ENCODE data around the gene CCDC191. TPM values are rescaled to one million over a fixed set of nuclear protein-coding genes. Genes with fewer than 3 reads are reported as not detected.
A peak's percentile ranks its signal among the peaks of the same experiment; 100 is the strongest.

CCDC191 gene, protein sequence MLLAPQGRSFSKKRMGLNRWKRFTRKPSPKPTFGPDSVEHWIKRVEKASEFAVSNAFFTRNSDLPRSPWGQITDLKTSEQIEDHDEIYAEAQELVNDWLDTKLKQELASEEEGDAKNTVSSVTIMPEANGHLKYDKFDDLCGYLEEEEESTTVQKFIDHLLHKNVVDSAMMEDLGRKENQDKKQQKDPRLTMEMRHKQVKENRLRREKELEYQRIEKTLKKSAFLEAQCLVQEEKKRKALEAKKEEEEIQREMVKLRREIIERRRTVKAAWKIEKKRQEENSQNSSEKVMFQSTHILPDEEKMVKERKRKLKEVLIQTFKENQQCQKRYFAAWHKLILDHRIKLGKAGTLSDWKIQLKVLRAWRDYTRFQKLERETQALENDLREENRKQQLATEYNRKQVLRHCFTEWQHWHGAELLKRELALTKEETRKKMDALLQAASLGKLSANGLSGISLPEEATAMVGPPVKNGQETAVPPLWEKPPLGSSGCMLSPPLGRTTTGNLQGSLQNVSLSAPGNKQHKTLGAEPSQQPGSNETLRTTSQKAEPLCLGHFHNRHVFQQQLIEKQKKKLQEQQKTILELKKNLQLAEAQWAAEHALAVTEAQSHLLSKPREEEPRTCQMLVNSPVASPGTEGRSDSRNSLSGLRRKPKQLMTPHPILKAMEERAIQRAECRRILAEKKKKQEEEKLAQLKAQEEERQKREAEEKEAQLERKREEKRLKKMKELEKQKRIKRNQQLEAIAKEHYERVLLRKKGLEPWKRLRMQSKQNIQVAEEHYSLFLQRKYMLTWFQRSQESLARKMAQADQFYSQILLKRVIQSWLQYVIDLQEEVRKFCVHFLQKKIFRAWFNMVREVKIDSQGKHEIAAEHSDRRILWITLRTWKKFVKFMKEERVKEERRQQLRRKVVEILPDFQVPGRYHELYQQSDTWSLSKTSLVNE
- total RNA-seq (2.5 TPM), polyA plus RNA-seq (7.3 TPM)
- long read RNA-seq, donor 1, result 0 reads
- long read RNA-seq, donor 2, partial matches to known transcripts, result 0 of 1 reads
- long read RNA-seq, donor 2, other reads (novel, unspliced or antisense), result 0 of 1 reads
- long read RNA-seq, donor 3, partial matches to known transcripts, result 0 of 1 reads
- long read RNA-seq, donor 3, other reads (novel, unspliced or antisense), result 0 of 1 reads
- long read RNA-seq, donor 4, result 0 reads
- long read RNA-seq, donor 5, partial matches to known transcripts, result 0 of 1 reads
- long read RNA-seq, donor 5, other reads (novel, unspliced or antisense), result 0 of 1 reads
- long read RNA-seq, donor 6, result 0 reads
- long read RNA-seq, donor 7, result 0 reads
- long read RNA-seq, donor 8, result 0 reads
- long read RNA-seq, donor 9, result 0 reads
- long read RNA-seq, donor 10, partial matches to known transcripts, result 0 of 1 reads
- long read RNA-seq, donor 10, other reads (novel, unspliced or antisense), result 0 of 1 reads

DNA sequence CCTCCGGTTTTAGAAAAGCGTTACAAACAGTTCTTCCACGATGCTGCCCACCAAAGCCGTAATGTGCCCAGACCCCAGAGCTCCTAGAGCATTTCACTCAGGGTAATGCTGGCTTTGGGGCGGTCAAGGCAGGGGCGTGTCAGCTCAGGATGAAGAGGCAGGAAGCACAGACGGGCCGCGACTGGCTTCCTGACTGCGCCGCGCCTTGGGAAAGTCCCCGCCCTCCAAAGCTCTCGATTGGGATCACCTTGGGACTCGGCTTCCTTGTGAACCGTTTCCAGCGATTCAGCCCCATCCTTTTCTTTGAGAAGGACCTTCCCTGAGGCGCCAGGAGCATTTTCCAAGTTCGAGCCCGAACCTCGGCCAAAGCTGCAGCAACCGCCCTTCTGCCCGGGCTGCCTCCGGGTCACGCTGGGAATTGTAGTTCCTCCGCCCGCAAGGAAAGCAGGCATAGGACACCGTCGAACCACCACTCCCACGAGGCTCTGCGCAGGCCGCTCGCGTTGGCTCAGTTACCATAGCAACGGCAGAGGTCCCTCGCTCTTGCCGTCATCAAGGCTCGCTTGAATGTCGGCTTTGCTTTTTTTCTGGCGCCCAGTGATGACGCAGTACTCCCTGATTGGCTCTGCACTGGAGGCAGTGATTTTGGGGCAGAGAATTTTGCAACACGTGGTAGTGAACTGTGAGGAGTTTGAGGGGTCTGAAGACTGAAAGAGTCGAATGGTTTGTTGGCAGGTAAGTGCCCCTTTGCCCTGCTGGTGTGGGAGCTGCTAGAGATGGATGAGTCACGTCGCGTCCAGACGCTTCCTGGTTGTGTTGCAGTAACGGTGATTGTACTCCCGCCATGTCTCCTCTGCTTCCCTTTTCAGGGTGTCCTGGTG, at the start of gene CCDC191, which contains the start of gene QTRT2:
Gene CCDC191, minus strand, starts transcription at position 397 of the 881 bp plus-strand sequence. Its CDS starts 60 bp downstream, at position 337.
Gene QTRT2, plus strand, starts transcription at position 608 of the 881 bp plus-strand sequence. CDS start 8,521 bp downstream, outside the sequence.
- under 1% methylated on average over 49 of the region's 49 CpGs for WGBS
- peak within 1 kb of the TSS; percentile 76 to 82 for H3K27ac ChIP-seq (ENCODE audit: low read depth in 1 of 2, low read length in 1 of 2)
- no peaks in the 10 kb centered on the region for H3K9me3 ChIP-seq (ENCODE audit: control insufficient read depth in 2 of 2, insufficient read depth in 1 of 2, low read length in 1 of 2)
- H3K4me3 ChIP-seq (ENCODE audit: low read length in 2 of 2), result peak within 1 kb of the TSS; percentile 88 to 91
- H3K36me3 ChIP-seq (ENCODE audit: control insufficient read depth in 2 of 2, insufficient read depth in 2 of 2, low read length in 1 of 2), result peaks cover 0 to 3% of the 10 kb centered on the region in 2 donors
- H3K4me1 ChIP-seq (ENCODE audit: control insufficient read depth in 2 of 2, insufficient read depth in 2 of 2, low read length in 2 of 2), result no peaks in the 10 kb centered on the region
- H3K27me3 ChIP-seq (ENCODE audit: control insufficient read depth in 2 of 2, insufficient read depth in 1 of 2, low read length in 1 of 2), result no peaks in the 10 kb centered on the region
- DNase-seq (ENCODE audit: low read depth in 6 of 9, low spot score in 9 of 9), result peak; percentile 97 to 100 (median 99)

DNA sequence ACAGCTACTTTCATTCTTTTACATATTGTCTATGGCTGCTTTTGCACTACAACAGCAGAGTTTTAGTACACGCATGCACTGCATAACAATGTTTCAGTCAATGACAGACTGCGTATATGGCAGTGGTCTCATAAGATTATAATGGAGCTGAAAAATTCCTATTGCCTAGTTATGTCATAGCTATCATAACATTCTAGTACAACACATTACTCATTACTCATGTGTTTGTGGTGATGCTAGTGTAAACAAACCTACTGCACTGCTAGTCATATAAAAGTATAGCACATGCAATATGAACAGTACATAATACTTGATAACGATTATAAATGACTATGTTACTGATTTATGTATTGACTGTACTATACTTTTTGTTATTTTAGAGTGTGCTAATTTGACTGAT, 48.1 kb upstream of the CCDC191 start:
- over 99% methylated on average over 3 of the region's 3 CpGs for WGBS
- Histone ChIP-seq H3K27ac (ENCODE audit: low read depth in 1 of 2, low read length in 1 of 2) (no peak overlapping the region), H3K4me1 (ENCODE audit: control insufficient read depth in 2 of 2, insufficient read depth in 2 of 2, low read length in 2 of 2) (no peaks in the 10 kb centered on the region), H3K9me3 (ENCODE audit: control insufficient read depth in 2 of 2, insufficient read depth in 1 of 2, low read length in 1 of 2) (no peaks in the 10 kb centered on the region), H3K27me3 (ENCODE audit: control insufficient read depth in 2 of 2, insufficient read depth in 1 of 2, low read length in 1 of 2) (no peaks in the 10 kb centered on the region), H3K36me3 (ENCODE audit: control insufficient read depth in 2 of 2, insufficient read depth in 2 of 2, low read length in 1 of 2) (no peaks in the 10 kb centered on the region), H3K4me3 (ENCODE audit: low read length in 2 of 2) (no peak overlapping the region)
- no peak for DNase-seq (ENCODE audit: low read depth in 6 of 9, low spot score in 9 of 9)

DNA sequence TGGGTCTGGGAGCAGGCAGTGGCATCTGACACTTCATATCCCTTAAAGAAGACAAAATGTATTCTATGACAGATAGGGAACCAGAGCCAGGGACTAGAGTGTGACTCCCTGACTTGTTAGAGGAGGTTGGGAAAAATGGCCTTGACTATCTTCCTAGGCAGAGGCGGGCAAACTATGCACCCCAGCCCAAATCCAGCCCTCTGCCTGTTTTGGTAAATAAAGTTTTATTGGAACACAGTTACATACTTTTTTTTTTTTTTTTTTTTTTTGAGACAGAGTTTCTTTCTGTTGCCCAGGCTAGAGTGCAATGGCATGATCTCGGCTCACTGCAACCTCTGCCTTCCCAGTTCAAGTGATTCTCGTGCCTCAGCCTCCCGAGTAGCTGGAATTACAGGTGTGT, 47.5 kb upstream of the CCDC191 start:
- Histone ChIP-seq H3K27me3 (ENCODE audit: control insufficient read depth in 2 of 2, insufficient read depth in 1 of 2, low read length in 1 of 2) (no peaks in the 10 kb centered on the region), H3K4me1 (ENCODE audit: control insufficient read depth in 2 of 2, insufficient read depth in 2 of 2, low read length in 2 of 2) (no peaks in the 10 kb centered on the region), H3K4me3 (ENCODE audit: low read length in 2 of 2) (no peak overlapping the region), H3K36me3 (ENCODE audit: control insufficient read depth in 2 of 2, insufficient read depth in 2 of 2, low read length in 1 of 2) (no peaks in the 10 kb centered on the region), H3K9me3 (ENCODE audit: control insufficient read depth in 2 of 2, insufficient read depth in 1 of 2, low read length in 1 of 2) (no peaks in the 10 kb centered on the region), H3K27ac (ENCODE audit: low read depth in 1 of 2, low read length in 1 of 2) (no peak overlapping the region)
- DNase-seq (ENCODE audit: low read depth in 6 of 9, low spot score in 9 of 9), result no peak
- 96% methylated on average over 4 of the region's 4 CpGs for WGBS

DNA sequence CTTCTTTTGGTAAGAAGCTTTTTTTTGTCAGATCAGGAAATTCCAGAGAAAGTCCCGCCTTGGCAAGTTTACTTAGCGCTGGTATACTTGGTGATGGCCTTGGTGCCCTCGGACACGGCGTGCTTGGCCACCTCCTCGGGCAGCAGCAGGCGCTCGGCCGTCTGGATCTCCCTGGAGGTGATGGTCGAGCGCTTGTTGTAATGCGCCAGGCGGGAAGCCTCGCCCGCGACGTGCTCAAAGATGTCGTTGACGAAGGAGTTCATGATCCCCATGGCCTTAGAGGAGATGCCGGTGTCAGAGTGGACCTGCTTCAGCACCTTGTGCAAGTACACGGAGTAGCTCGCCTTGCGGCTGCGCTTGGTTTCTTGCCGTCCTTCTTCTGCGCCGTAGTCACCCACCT, 46.9 kb upstream of the CCDC191 start:
- Histone ChIP-seq H3K4me1 (ENCODE audit: control insufficient read depth in 2 of 2, insufficient read depth in 2 of 2, low read length in 2 of 2) (no peaks in the 10 kb centered on the region), H3K9me3 (ENCODE audit: control insufficient read depth in 2 of 2, insufficient read depth in 1 of 2, low read length in 1 of 2) (no peaks in the 10 kb centered on the region), H3K27ac (ENCODE audit: low read depth in 1 of 2, low read length in 1 of 2) (no peak overlapping the region), H3K36me3 (ENCODE audit: control insufficient read depth in 2 of 2, insufficient read depth in 2 of 2, low read length in 1 of 2) (no peaks in the 10 kb centered on the region), H3K4me3 (ENCODE audit: low read length in 2 of 2) (no peak overlapping the region), H3K27me3 (ENCODE audit: control insufficient read depth in 2 of 2, insufficient read depth in 1 of 2, low read length in 1 of 2) (no peaks in the 10 kb centered on the region)
- DNase-seq (ENCODE audit: low read depth in 6 of 9, low spot score in 9 of 9), result no peak
- WGBS, result 98% methylated on average over 27 of the region's 27 CpGs

DNA sequence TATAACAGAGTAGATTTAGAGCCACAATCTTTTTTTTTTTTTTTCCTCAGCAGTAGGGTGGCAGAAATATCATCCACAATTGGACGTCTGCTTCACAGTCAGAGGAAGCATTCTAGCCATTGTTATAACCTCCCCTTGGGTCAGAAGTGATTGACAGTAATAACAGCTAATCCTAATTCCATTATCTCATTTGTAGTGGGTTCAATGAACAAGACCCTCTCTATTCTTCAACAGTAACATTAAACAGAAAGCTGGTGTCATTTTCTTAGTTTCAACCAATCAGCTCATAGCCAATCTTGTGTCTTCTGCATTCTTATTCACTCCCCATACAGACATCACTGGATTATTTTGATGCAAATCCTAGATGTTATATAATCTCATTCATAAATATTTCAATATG, 44.8 kb upstream of the CCDC191 start:
- no peaks in the 10 kb centered on the region for H3K36me3 ChIP-seq (ENCODE audit: control insufficient read depth in 2 of 2, insufficient read depth in 2 of 2, low read length in 1 of 2)
- DNase-seq (ENCODE audit: low read depth in 6 of 9, low spot score in 9 of 9), result no peak
- WGBS, result 92% methylated on average over 1 of the region's 1 CpG
- H3K9me3 ChIP-seq (ENCODE audit: control insufficient read depth in 2 of 2, insufficient read depth in 1 of 2, low read length in 1 of 2), result no peaks in the 10 kb centered on the region
- no peaks in the 10 kb centered on the region for H3K4me1 ChIP-seq (ENCODE audit: control insufficient read depth in 2 of 2, insufficient read depth in 2 of 2, low read length in 2 of 2)
- H3K27ac ChIP-seq (ENCODE audit: low read depth in 1 of 2, low read length in 1 of 2), result no peak overlapping the region
- no peaks in the 10 kb centered on the region for H3K27me3 ChIP-seq (ENCODE audit: control insufficient read depth in 2 of 2, insufficient read depth in 1 of 2, low read length in 1 of 2)
- H3K4me3 ChIP-seq (ENCODE audit: low read length in 2 of 2), result no peak overlapping the region

DNA sequence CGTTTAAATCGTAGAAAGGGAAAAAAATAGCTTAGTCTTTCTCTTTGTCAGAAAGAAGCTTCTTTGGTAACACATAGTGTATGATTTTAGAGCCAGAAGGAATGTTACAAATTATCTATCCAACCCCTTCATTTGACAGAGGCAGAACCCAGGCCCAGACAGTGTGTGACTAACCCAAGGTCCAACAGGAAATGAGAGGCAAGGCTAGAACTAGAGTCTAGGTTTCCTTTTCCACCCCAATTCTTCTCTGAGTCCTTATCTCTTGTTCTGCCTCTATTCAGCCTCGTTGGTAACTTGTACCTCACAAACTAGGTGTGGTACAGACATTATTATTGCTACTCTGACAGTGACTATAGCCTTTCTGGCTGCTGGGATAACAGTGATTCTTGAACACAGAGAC, 39.5 kb upstream of the CCDC191 start:
- Histone ChIP-seq H3K4me3 (ENCODE audit: low read length in 2 of 2) (no peak overlapping the region), H3K9me3 (ENCODE audit: control insufficient read depth in 2 of 2, insufficient read depth in 1 of 2, low read length in 1 of 2) (no peaks in the 10 kb centered on the region), H3K27ac (ENCODE audit: low read depth in 1 of 2, low read length in 1 of 2) (no peak overlapping the region), H3K4me1 (ENCODE audit: control insufficient read depth in 2 of 2, insufficient read depth in 2 of 2, low read length in 2 of 2) (no peaks in the 10 kb centered on the region), H3K36me3 (ENCODE audit: control insufficient read depth in 2 of 2, insufficient read depth in 2 of 2, low read length in 1 of 2) (no peaks in the 10 kb centered on the region), H3K27me3 (ENCODE audit: control insufficient read depth in 2 of 2, insufficient read depth in 1 of 2, low read length in 1 of 2) (no peaks in the 10 kb centered on the region)
- 85% methylated on average over 3 of the region's 3 CpGs for WGBS
- DNase-seq (ENCODE audit: low read depth in 6 of 9, low spot score in 9 of 9), result no peak

DNA sequence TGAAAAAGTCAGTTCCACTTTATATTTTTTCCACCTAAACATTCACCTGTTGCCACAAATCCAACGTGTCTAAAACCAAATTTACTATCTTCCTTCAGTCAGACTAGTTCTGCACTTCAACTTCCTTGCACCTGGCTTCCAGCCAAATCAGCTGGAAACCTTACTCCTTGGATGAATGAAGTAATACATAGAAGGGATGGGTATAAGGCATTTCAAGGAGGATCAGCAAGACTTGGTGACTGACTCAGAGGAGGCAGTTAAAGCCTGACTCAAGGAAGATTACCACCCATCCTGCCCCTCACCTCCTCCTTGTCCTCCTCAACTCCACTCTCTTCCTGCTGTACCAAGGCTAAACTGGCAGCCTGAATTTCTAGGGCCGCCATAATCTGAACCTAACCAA, 37.3 kb upstream of the CCDC191 start:
- Histone ChIP-seq H3K9me3 (ENCODE audit: control insufficient read depth in 2 of 2, insufficient read depth in 1 of 2, low read length in 1 of 2) (no peaks in the 10 kb centered on the region), H3K4me1 (ENCODE audit: control insufficient read depth in 2 of 2, insufficient read depth in 2 of 2, low read length in 2 of 2) (no peaks in the 10 kb centered on the region), H3K27ac (ENCODE audit: low read depth in 1 of 2, low read length in 1 of 2) (no peak overlapping the region), H3K36me3 (ENCODE audit: control insufficient read depth in 2 of 2, insufficient read depth in 2 of 2, low read length in 1 of 2) (no peaks in the 10 kb centered on the region), H3K27me3 (ENCODE audit: control insufficient read depth in 2 of 2, insufficient read depth in 1 of 2, low read length in 1 of 2) (no peaks in the 10 kb centered on the region), H3K4me3 (ENCODE audit: low read length in 2 of 2) (no peak overlapping the region)
- 51% methylated on average over 2 of the region's 2 CpGs for WGBS
- no peak for DNase-seq (ENCODE audit: low read depth in 6 of 9, low spot score in 9 of 9)

DNA sequence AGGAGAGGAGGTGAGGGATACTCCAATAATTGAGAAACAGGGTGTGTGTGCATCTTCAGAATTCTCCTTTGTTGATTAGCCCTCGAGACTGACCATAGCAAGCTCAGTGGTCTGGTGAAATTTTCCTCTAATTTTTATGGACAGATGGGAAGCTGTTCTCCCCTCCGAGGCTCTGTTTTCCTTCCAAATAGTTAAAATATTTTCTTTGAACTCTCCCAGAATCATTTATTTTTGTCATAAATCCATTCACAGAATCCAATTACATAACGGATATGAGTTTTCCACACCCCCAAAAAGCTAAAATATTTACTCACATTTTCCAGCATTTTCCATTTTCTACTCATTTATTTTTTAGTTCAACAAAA, 36.7 kb upstream of the CCDC191 start:
- H3K27me3 ChIP-seq (ENCODE audit: control insufficient read depth in 2 of 2, insufficient read depth in 1 of 2, low read length in 1 of 2), result no peaks in the 10 kb centered on the region
- H3K4me1 ChIP-seq (ENCODE audit: control insufficient read depth in 2 of 2, insufficient read depth in 2 of 2, low read length in 2 of 2), result no peaks in the 10 kb centered on the region
- WGBS, result 90% methylated on average over 3 of the region's 3 CpGs
- no peak overlapping the region for H3K4me3 ChIP-seq (ENCODE audit: low read length in 2 of 2)
- DNase-seq (ENCODE audit: low read depth in 6 of 9, low spot score in 9 of 9), result no peak
- no peaks in the 10 kb centered on the region for H3K9me3 ChIP-seq (ENCODE audit: control insufficient read depth in 2 of 2, insufficient read depth in 1 of 2, low read length in 1 of 2)
- H3K27ac ChIP-seq (ENCODE audit: low read depth in 1 of 2, low read length in 1 of 2), result no peak overlapping the region
- H3K36me3 ChIP-seq (ENCODE audit: control insufficient read depth in 2 of 2, insufficient read depth in 2 of 2, low read length in 1 of 2), result no peaks in the 10 kb centered on the region
